Measurements from ENCODE around the gene TOP3B. TPM values are rescaled to one million over a fixed set of nuclear protein-coding genes. Genes with fewer than 3 reads are reported as not detected.

The TOP3B gene
- polyA plus RNA-seq, 1 donor from 2014 or later: 22.7 TPM

DNA sequence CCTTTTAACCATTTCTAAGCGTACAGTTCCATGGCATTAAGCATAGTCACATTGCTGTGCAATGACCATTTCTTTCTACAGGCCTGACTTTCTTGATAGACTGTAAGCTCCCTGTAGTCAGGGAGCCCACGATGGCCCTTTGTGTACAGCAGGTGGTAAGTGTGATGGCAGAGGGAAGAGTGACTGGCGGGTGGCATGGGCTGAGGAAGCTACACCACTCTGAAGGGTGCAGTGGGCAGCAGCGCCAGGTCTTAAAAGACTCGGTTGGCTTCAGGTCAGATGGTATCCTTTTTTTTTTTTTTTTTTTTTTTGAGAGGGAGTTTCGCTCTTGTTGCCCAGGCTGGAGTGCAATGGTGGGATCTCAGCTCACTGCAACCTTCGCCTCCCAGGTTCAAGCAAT lies 31.5 kb downstream of the TOP3B start:
- Mint-ChIP-seq H3K9me3 (no peaks in the 10 kb centered on the region), H3K27ac (no peak overlapping the region), H3K4me3 (peak overlapping the region; percentile 59 to 93 (median 87)), H3K4me1 (peaks cover 10 to 14% (median 10%) of the 10 kb centered on the region in 3 donors), H3K27me3 (no peaks in the 10 kb centered on the region), H3K36me3 (no peaks in the 10 kb centered on the region)

DNA sequence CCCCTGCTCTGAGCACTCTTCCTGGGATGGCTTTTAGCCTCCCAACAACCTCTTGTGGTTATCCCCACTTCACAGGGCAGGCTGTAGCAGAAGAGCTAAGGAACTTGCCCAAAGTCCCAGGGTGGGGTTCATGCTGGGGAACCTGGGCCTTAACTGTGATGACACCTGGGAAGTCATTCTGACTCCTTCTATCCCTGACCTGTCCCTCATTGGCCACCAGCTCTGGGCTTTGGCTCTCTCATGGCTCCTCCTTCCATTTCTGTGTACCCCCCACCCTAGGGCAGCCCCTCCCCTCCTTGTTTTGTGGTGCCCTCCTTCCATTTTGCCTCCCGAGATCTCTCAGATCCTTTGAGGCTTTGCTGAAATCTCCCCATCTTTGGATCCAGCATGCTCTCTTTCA lies 32.6 kb downstream of the TOP3B start:
- Mint-ChIP-seq H3K4me1 (peaks cover 10 to 14% (median 10%) of the 10 kb centered on the region in 3 donors), H3K36me3 (no peaks in the 10 kb centered on the region), H3K27me3 (no peaks in the 10 kb centered on the region), H3K27ac (peak overlapping the region in 1 of 3 donors; percentile 57), H3K9me3 (no peaks in the 10 kb centered on the region), H3K4me3 (no peak overlapping the region)

DNA sequence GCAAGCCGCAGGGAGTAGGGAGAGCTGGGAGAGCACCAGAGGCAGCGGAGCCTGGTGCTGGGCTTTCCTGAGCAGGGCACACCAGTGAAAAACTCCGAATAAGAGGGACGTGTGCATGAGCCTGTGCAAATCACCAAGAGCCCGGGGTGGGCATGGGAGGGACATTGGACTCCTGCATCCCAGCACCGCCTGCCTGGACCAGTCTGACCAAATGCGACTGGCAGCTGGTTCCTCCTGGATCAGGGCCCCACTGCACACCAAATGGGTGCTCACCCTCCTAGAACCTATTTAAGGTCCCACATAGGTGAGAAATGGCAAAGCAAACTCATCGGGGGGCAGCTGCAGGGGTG lies 33.0 kb downstream of the TOP3B start:
- H3K27ac Mint-ChIP-seq: no peak overlapping the region
- no peaks in the 10 kb centered on the region for H3K9me3 Mint-ChIP-seq
- H3K4me1 Mint-ChIP-seq: peaks cover 10 to 14% (median 10%) of the 10 kb centered on the region in 3 donors
- H3K27me3 Mint-ChIP-seq: no peaks in the 10 kb centered on the region
- no peak overlapping the region for H3K4me3 Mint-ChIP-seq
- H3K36me3 Mint-ChIP-seq: no peaks in the 10 kb centered on the region

DNA sequence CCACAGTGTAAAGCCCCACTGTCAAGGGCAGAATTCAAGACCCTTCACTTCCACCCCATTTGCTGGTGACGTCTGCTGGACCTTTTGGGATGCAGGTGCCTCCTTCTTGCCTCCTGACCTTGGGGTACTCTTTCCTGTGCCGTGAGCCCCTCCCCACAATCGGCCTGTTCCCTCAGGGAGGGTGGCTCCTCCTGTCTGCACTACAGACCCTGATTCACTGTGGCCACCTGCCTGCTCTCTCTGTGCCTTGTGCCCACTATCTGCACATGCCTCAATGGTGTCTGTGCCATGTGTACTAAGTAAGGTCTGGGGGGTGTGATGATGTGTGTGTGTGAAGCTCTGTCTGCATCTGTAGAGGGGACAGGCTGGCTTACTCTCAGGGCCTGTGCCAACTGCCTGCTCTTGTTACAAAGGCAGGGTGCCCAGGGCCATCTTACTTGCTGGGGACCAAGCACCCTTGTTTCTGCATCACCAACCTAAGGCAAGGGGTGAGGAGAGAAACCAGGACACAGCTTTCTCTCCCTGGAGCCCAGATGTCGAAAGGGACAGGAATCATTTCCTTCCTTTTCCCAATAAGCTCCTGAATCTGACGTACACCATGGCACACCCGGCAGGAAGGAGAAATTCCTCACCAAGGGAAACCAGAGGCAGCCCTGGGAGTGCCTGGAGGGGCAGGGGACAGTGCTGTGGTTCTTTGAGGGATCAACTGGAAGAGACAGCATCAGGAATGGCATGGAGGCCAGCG lies 33.6 kb downstream of the TOP3B start:
- no peak overlapping the region for H3K27ac Mint-ChIP-seq
- H3K4me3 Mint-ChIP-seq: peak overlapping the region in 1 of 4 donors; percentile 8
- no peaks in the 10 kb centered on the region for H3K36me3 Mint-ChIP-seq
- no peaks in the 10 kb centered on the region for H3K27me3 Mint-ChIP-seq
- H3K9me3 Mint-ChIP-seq: no peaks in the 10 kb centered on the region
- peaks cover 10 to 14% (median 10%) of the 10 kb centered on the region in 3 donors for H3K4me1 Mint-ChIP-seq

DNA sequence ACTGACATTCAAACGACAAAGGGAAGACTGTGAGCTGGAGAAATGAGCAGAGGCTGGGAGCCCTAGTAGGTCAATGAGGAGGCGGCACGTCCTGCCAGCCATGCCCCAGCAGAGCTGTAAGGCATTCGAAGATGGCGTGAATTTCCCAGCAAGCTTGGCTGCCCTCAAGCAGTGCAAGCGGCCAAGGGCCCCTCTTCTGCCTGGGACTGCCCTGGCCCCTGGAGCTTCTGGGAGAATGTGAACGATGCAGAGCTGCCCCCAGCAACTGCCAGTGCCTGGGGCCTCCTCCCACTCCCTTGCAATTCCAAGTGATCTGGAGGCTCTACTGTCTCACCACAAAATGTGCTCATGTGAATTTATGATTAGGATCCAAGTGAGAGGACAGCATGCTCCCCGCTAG lies 34.2 kb downstream of the TOP3B start:
- no peaks in the 10 kb centered on the region for H3K27me3 Mint-ChIP-seq
- no peaks in the 10 kb centered on the region for H3K36me3 Mint-ChIP-seq
- no peaks in the 10 kb centered on the region for H3K9me3 Mint-ChIP-seq
- no peak overlapping the region for H3K27ac Mint-ChIP-seq
- no peak overlapping the region for H3K4me3 Mint-ChIP-seq
- H3K4me1 Mint-ChIP-seq: peaks cover 10 to 14% (median 10%) of the 10 kb centered on the region in 3 donors

DNA sequence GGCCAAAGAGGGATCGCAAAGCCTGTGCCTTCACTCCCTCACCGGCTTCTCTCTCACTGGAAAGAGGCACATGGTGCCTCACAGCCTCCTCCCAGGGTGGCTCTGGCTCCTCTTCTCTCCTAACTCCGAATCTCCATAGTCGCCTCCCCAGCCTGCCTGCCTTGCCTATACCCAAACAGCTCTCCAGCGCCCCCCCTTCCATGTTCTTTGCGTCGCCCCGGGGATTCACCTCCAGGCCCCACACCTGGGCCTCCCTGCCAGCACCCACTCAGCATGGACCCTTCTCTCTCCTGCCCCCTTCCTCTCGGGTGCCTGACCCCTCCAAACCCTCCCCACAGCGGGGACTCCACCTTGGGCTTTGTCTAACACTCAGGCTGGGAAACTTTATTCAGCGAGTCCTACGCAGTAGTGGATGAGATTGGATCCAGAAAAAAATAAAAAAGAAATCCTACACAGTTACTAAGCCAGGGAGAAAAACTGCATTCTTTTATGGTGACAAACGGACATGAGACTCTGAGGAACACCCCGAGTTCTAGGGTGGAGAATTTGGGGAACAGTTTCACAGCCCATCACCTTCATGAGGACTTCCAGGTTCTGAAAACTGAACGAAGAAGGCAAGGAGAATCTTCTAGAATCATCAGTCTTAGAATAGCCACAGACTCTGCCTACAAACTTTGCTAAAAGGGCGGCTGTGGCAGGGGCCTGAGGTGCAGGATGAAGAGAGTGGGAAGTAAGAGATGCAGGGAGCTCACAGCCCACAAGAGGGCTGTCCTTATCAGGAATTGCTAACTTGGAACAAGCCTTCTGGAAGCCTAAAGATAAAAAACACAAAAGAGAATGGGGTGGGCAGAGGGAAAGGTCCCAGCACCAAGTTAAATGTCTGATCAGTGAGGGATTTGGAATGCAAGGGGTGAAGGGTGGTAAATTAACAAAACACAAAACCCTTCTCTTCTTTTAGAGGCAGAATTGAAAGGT lies 35.3 kb downstream of the TOP3B start:
- Mint-ChIP-seq H3K4me3 (peak overlapping the region in 1 of 4 donors; percentile 18), H3K4me1 (peaks cover 8 to 12% (median 10%) of the 10 kb centered on the region in 3 donors), H3K27me3 (no peaks in the 10 kb centered on the region), H3K27ac (peak overlapping the region in 1 of 3 donors; percentile 63), H3K9me3 (no peaks in the 10 kb centered on the region), H3K36me3 (no peaks in the 10 kb centered on the region)

DNA sequence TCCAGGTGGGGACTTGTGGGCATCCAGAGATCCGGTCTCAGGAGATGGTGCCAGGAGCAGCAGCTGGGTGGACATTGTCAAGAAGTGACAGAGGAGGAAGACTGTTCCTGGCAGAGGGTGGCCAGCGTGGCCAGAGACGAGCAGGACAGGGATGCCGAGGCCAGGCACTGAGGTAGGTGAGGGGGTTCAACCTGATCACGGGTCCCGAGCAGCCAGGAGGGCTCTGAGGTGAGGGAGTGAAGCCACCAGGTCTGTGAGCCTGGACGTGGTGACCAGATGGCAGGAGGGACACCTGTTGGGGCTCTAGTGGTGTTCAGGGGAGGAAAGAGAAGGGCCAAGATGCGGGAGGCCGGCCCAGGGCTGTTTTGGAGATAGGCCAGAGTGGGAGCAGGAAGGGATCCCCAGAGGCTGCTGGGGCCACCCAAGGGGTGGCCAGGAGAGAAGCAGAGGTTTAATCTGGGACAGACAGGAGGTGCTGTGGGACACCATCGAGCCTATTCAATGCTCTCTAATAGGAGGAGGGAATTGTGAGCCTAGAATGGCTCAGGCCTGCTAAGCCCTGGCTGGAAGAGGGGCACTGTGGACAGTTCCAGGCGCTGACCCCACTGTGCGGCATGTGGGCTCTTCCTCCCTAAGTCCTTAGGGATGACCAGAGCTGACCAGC lies 36.2 kb downstream of the TOP3B start:
- no peak overlapping the region for H3K27ac Mint-ChIP-seq

DNA sequence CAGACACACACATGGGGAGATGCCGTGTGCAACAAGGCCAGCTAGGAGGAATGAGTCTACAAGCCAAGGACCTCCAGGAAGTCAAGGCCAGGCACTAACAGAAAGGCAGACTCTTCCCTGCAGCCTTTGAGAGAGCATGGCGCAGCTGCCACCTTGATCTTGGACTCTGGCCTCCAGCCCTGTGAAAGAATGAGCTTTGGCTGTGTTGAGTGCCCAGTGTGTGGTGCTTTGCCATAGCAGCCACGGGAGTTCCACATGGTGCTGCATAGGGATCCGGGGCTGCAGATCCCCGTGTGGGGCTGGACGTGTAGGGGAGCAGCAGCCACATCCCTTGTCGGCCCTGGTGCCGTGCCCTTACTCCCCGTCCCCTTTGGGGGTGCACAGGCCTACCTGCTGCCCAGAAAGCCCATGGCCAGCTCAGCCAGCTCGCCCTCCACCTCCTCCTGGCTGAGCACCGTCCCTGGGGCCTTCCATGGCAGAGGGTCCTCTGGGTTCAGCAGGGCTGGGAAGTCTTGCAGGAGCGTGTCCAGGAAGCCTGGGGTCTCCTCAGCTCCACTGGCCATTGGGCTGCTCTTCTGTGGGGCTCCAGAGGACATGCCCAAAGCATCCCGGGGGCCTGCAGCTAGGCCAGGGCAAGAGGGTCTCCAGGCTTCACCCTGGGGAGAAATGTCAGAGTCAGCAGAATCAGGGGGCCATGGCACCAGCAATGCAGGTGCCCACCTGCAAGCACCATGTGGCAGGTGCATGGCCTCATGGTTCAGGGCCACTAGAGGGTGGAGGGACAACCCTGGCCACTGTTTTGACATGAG lies 36.9 kb downstream of the TOP3B start:
- Mint-ChIP-seq H3K9me3 (no peaks in the 10 kb centered on the region), H3K4me1 (peaks cover 5 to 11% (median 8%) of the 10 kb centered on the region in 3 donors), H3K27ac (no peak overlapping the region), H3K4me3 (no peak overlapping the region), H3K27me3 (no peaks in the 10 kb centered on the region), H3K36me3 (no peaks in the 10 kb centered on the region)

More for the DNA sequence above, 36.2 kb downstream of the TOP3B start:
- Mint-ChIP-seq H3K4me3 (no peak overlapping the region), H3K36me3 (no peaks in the 10 kb centered on the region), H3K4me1 (peaks cover 5 to 10% (median 8%) of the 10 kb centered on the region in 3 donors), H3K27me3 (no peaks in the 10 kb centered on the region), H3K9me3 (no peaks in the 10 kb centered on the region)

DNA sequence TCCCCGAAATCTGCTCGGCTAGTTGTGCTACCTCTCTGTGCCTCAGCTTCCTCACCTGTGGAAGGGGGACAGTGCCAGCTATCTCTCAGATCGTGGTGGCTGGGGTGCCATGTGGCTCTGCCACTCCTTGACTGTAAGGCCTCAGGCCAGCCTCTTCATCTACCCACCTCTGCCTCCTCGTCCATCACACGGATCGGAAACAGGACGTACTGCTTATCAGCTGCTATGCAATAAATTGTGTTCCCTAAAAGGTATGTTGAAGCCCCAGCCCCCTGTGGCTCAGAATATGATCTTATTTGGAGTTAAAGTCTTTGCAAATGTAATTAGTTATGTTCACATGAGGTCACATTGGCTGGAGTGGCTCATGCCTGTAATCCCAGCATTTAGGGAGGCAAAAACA lies 37.7 kb downstream of the TOP3B start:
- Mint-ChIP-seq H3K9me3 (no peaks in the 10 kb centered on the region), H3K36me3 (no peaks in the 10 kb centered on the region), H3K4me3 (no peak overlapping the region), H3K27ac (no peak overlapping the region), H3K4me1 (peaks cover 5 to 11% (median 8%) of the 10 kb centered on the region in 3 donors), H3K27me3 (no peaks in the 10 kb centered on the region)

DNA sequence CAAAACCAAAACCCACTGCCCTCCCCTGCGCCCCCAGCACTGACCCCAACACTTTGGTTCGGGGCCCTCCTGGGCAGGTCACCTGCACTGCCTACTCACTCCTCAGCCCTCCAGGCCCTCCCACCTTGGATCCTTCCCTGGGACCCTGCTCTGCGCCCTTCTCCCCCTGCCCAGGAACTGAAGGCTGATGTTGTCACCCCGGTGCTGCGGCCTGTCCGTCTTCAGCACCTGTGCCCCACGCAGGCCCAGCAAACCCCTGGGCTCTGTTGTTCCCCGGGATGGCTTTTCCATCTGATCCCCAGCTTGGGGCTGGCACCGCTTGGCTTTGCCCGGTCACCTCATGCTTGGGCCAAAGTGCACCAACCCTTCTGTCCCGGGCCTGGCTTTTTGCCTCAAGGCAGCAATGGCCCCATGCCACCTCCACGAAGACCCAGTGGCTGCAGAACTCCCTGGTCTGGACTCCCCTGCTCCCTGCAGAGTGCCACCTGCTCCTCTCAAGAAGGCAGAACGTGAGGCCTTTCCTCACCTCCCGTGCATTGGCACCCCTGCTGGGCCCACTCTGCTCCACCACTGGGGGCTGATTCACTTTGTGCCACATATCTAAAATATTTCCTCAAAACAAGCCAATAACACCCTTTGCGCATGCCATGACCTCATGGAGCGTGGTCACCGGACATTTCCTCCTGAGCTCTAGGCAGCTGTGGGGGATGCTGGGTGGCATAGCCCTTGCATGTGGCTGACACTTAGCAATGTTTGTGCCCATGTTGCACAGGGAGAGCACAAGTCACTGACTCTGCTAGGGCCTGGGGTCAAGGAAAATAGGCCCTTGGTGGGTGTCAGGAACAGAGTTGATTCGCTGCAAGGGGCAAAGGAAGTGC lies 38.8 kb downstream of the TOP3B start:
- Mint-ChIP-seq H3K9me3 (no peaks in the 10 kb centered on the region), H3K27me3 (no peaks in the 10 kb centered on the region), H3K4me3 (peak overlapping the region in 1 of 4 donors; percentile 48), H3K36me3 (no peaks in the 10 kb centered on the region), H3K27ac (no peak overlapping the region), H3K4me1 (peaks cover 8 to 17% (median 14%) of the 10 kb centered on the region in 3 donors)

DNA sequence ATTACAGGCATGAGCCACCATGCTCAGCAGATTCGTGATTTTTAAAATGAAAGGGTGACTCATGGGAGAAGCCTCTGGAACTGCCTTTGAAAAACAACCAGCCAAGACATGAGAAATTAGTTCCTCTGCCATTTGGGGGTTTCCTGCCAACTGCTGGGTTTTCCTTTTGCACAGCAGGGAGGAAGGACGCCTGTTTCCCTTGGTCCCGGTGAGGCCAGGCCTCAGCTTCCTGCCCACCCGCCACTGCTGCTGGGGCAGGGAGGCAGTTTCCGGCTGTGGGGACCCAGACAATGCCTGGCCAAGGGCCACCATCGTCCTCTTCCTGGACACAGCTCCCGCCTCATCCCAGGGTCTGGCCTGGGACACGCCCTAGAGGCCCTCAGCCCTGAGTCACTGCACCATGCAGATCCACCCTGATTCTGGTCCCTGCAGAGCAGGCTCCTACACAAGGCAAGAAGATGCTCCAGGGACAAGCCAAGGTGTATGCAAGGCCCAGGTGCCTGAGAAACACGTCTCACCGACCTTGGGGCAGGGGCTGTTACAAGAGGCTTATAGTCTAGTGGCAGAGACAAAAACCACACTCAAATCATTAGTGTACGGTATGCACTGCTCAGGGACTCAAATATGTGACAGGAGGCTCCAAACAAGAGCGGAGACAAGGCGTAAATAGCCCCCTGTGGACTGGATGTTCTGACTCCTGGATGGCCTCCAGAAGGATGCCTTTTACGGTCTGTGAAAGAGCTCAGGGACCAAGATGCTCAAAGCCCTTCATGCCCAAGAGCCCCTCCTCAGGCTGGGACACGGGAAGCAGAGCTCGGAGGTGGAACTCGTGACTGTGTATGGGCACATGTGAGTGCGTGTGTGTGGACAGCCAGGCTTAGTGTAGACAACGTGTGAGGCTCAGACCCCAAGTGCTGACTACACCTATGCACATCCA lies 39.9 kb downstream of the TOP3B start:
- H3K4me3 Mint-ChIP-seq: no peak overlapping the region
- peak overlapping the region in 1 of 3 donors; percentile 17 for H3K27ac Mint-ChIP-seq
- H3K27me3 Mint-ChIP-seq: no peaks in the 10 kb centered on the region
- peaks cover 17 to 24% (median 18%) of the 10 kb centered on the region in 3 donors for H3K4me1 Mint-ChIP-seq
- no peaks in the 10 kb centered on the region for H3K36me3 Mint-ChIP-seq
- H3K9me3 Mint-ChIP-seq: no peaks in the 10 kb centered on the region

DNA sequence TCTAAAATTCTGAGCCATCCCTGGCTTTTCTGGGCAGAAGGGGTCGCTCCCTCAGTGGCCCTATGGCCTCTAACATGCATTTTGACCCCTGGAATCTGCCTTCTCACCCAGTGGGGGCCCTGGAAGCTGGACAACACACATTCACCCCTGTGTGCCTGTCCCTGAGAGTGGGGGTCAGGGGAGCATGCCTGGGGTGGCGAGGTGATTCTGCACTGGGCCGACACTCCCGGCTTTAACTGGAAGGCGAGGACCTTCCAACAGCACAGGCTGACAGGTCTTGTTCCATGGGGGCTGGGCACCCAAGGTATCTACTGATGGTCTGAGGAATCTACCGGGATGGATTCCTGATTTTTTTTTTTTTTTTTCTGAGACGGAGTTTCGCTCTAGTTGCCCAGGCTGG lies 40.7 kb downstream of the TOP3B start:
- H3K9me3 Mint-ChIP-seq: no peaks in the 10 kb centered on the region
- H3K4me3 Mint-ChIP-seq: no peak overlapping the region
- peak overlapping the region in 1 of 3 donors; percentile 69 for H3K27ac Mint-ChIP-seq
- no peaks in the 10 kb centered on the region for H3K27me3 Mint-ChIP-seq
- no peaks in the 10 kb centered on the region for H3K36me3 Mint-ChIP-seq
- peaks cover 16 to 24% (median 17%) of the 10 kb centered on the region in 3 donors for H3K4me1 Mint-ChIP-seq

DNA sequence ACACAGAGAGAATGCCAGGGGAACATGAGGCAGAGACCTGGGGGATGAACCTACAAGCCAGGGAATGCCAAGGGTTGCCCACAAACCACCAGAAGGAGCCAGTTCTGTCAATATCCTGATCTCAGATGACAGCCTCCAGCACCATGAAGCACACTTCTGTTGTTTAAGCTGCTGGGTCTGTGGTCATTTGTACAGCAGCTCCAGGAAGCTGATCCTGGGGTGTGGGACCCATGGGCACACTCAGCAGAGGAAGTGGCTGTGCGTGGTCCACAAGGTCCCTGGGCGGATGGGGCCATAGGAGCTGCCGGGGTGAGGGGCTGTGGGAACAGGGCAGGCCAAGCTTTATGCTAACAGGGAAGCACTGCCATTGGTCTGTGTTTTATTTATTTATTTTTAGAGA lies 42.1 kb downstream of the TOP3B start:
- Mint-ChIP-seq H3K27me3 (no peaks in the 10 kb centered on the region), H3K4me3 (no peak overlapping the region), H3K4me1 (peaks cover 21 to 29% (median 28%) of the 10 kb centered on the region in 3 donors), H3K36me3 (peaks cover 3% of the 10 kb centered on the region), H3K27ac (peak overlapping the region in 1 of 3 donors; percentile 84), H3K9me3 (no peaks in the 10 kb centered on the region)
